SK-N-DZ (cell line): ENCODE data around the gene CEP112.

ENCODE experiments used
- DNase-seq: peaks from one replicate; pipeline ENCODE4 v3.0.0-alpha.2; 2015; ENCODE audit warnings: low spot score

Gene CEP112

GRCh38 chr17:65994679-65995078, 197.3 kb downstream of the CEP112 start:
- no peak for DNase-seq

GRCh38 chr17:65994114-65994513, 197.8 kb downstream of the CEP112 start:
- no peak for DNase-seq

GRCh38 chr17:65990593-65990992, 201.3 kb downstream of the CEP112 start:
- DNase-seq, result no peak

- no peak for DNase-seq
Observed at GRCh38 chr17:65988451-65988850, 203.5 kb downstream of the CEP112 start.

- peak; percentile 41 for DNase-seq
Observed at GRCh38 chr17:65987988-65988387, 203.9 kb downstream of the CEP112 start.

- no peak for DNase-seq
Observed at GRCh38 chr17:65985571-65985970, 206.4 kb downstream of the CEP112 start.

GRCh38 chr17:65984299-65984698, 207.6 kb downstream of the CEP112 start:
- DNase-seq, result no peak

GRCh38 chr17:65978871-65979270, 213.1 kb downstream of the CEP112 start:
- DNase-seq, result no peak

GRCh38 chr17:65977041-65977440, 214.9 kb downstream of the CEP112 start:
- DNase-seq, result no peak

- no peak for DNase-seq
Observed at GRCh38 chr17:65975878-65976277, 216.1 kb downstream of the CEP112 start.

GRCh38 chr17:65973237-65973636, 218.7 kb downstream of the CEP112 start:
- DNase-seq, result no peak

- DNase-seq, result no peak
Observed at GRCh38 chr17:65967372-65967771, 224.6 kb downstream of the CEP112 start.

GRCh38 chr17:65966072-65966695, 225.7 kb downstream of the CEP112 start:
- DNase-seq, result no peak

- no peak for DNase-seq
Observed at GRCh38 chr17:65963179-65963578, 228.8 kb downstream of the CEP112 start.

GRCh38 chr17:65959630-65960029, 232.3 kb downstream of the CEP112 start:
- DNase-seq, result no peak

- no peak for DNase-seq
Observed at GRCh38 chr17:65956814-65957213, 235.1 kb downstream of the CEP112 start.

- no peak for DNase-seq
Observed at GRCh38 chr17:65954148-65954449, 237.8 kb downstream of the CEP112 start.

- DNase-seq, result peak; percentile 67
Observed at GRCh38 chr17:65953316-65954147, 238.4 kb downstream of the CEP112 start.

- DNase-seq, result no peak
Observed at GRCh38 chr17:65952586-65952985, 239.3 kb downstream of the CEP112 start.

- no peak for DNase-seq
Observed at GRCh38 chr17:65952015-65952414, 239.9 kb downstream of the CEP112 start.

GRCh38 chr17:65947831-65948230, 244.1 kb downstream of the CEP112 start:
- no peak for DNase-seq

GRCh38 chr17:65942592-65942991, 249.3 kb downstream of the CEP112 start:
- no peak for DNase-seq

GRCh38 chr17:65941356-65941899, 250.5 kb downstream of the CEP112 start:
- DNase-seq, result no peak
